K562 (cell line): ENCODE data around the gene PHLDB2.

Experiments used
- JUN ChIP-seq, 2 experiments: sonication (generic) in 1 of 2; formaldehyde crosslinking in 1 of 2; IDR thresholded peaks; 2 replicates each; pipeline versions ENCODE4 v1.6.1 to v1.8.0; 2012 to 2022; ENCODE audit warnings: borderline replicate concordance in 2 of 2, mild to moderate bottlenecking in 2 of 2, improper control_type of control experiment in 1 of 2, low read depth in 1 of 2, low read length in 1 of 2, missing genetic modification reagents in 1 of 2
- MYBL2 ChIP-seq, 2 experiments: fragments of 450-650 bp in 1 of 2; sonication (generic) in 1 of 2; formaldehyde crosslinking in 1 of 2; IDR thresholded peaks; 2 replicates each; pipeline versions ENCODE4 v1.6.1 to v1.8.1; 2017 to 2022; ENCODE audit warnings: borderline replicate concordance in 1 of 2, inconsistent platforms in 1 of 2, low read depth in 1 of 2, mild to moderate bottlenecking in 1 of 2, missing genetic modification reagents in 1 of 2, moderate library complexity in 1 of 2
- TF ChIP-seq, protein P1 (sequence below), 3 experiments: IDR thresholded peaks in 2 of 3; conservative IDR thresholded peaks in 1 of 3; 2 replicates each; pipeline ENCODE4 v1.5.1; 2011 to 2012; ENCODE audit warnings: low read length in 3 of 3, mild to moderate bottlenecking in 3 of 3, control low read depth in 2 of 3, improper control_type of control experiment in 1 of 3, inconsistent platforms in 1 of 3, low read depth in 1 of 3, mixed read lengths in 1 of 3, moderate library complexity in 1 of 3; ENCODE audit not compliant: insufficient read depth in 2 of 3

DNA sequence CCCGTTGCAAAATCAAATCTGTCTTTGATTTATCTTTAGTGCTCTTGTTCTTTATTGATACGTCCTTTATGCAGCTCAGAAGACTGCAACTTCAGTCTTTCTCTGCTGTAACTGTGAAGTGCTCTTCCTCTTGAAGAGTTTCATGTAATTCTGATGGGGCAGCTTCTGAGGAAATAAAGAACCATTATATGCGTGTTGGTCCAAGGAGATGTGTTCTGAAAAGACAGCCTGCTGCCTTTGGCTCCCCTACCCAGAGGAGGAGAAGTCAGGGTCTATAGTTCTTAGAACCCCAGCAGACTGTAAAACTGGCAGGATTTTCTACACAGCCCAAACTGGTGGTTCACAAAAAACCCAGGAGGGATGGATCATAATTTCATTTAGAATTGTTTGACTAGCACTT is 97.4 kb downstream of the PHLDB2 start:
- no peak for TF ChIP-seq JUN (IDR thresholded peaks at IDR 0.05; ENCODE audit: borderline replicate concordance, low read depth, low read length)
- TF ChIP-seq JUN (CRISPR knock-in tag; IDR thresholded peaks at IDR 0.05; ENCODE audit: borderline replicate concordance) = no peak
- TF ChIP-seq, protein P1, sequence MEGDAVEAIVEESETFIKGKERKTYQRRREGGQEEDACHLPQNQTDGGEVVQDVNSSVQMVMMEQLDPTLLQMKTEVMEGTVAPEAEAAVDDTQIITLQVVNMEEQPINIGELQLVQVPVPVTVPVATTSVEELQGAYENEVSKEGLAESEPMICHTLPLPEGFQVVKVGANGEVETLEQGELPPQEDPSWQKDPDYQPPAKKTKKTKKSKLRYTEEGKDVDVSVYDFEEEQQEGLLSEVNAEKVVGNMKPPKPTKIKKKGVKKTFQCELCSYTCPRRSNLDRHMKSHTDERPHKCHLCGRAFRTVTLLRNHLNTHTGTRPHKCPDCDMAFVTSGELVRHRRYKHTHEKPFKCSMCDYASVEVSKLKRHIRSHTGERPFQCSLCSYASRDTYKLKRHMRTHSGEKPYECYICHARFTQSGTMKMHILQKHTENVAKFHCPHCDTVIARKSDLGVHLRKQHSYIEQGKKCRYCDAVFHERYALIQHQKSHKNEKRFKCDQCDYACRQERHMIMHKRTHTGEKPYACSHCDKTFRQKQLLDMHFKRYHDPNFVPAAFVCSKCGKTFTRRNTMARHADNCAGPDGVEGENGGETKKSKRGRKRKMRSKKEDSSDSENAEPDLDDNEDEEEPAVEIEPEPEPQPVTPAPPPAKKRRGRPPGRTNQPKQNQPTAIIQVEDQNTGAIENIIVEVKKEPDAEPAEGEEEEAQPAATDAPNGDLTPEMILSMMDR (IDR thresholded peaks at IDR 0.05 in 2 of 3, conservative IDR thresholded peaks at IDR 0.05 in 1 of 3; ENCODE audit: insufficient read depth in 2 of 3, low read depth in 1 of 3, low read length in 3 of 3) = no peak
- no peak for TF ChIP-seq MYBL2 (IDR thresholded peaks at IDR 0.05; ENCODE audit: low read depth)
- TF ChIP-seq MYBL2 (CRISPR knock-in tag; IDR thresholded peaks at IDR 0.05; ENCODE audit: borderline replicate concordance) = no peak
